ENCODE results near the gene PLCD1. TPM values are rescaled to one million over a fixed set of nuclear protein-coding genes. Genes with fewer than 3 reads are reported as not detected.

Gene PLCD1
- total RNA-seq, 2 experiments from 2014 or later: 7.7 to 10.4 TPM

DNA sequence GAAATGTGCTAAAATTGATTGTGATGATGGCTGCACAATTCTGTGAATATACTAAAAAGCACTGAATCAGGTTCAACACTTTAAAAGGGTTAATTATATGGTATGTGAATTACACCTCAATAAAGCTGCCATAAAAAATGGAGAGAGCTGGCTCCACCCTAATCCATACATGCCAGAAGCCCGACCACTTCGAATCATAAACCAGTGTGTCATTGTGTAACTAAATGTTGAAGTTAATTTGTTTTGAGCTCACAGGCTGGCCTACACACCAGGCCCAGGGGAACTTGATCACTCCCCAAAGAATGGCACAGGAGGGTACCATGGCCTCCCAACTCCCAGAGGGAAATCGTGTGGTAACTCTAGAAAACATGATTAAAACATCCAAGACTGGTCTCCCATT lies 14.0 kb downstream of the PLCD1 start:
- CTCF ChIA-PET (ENCODE audit: unreplicated experiment): interaction anchor here (0.6 kb wide), 1 partner anchor 21 kb away, joined by 4 read pairs; no protein-coding TSS in a partner anchor
- no peaks in the 10 kb centered on the region for H3K4me1 ChIP-seq (ENCODE audit: insufficient read depth, low read length, poor library complexity, severe bottlenecking)
- POLR2A ChIA-PET: no interaction called here
- H3K36me3 ChIP-seq (ENCODE audit: insufficient read depth, low read length): no peaks in the 10 kb centered on the region
- no peak overlapping the region for H3K27ac ChIP-seq (ENCODE audit: low read depth, low read length, poor library complexity, severe bottlenecking)
- DNase-seq (ENCODE audit: low spot score): no peak
- no peaks in the 10 kb centered on the region for H4K20me1 ChIP-seq (ENCODE audit: insufficient read depth, low read length)
- H3K9me3 ChIP-seq (ENCODE audit: low read length): no peaks in the 10 kb centered on the region
- no peaks in the 10 kb centered on the region for H3K79me2 ChIP-seq (ENCODE audit: insufficient read depth, low read depth, low read length)
- H2AFZ ChIP-seq (ENCODE audit: low read length): no peak overlapping the region
- TF ChIP-seq, protein P1, sequence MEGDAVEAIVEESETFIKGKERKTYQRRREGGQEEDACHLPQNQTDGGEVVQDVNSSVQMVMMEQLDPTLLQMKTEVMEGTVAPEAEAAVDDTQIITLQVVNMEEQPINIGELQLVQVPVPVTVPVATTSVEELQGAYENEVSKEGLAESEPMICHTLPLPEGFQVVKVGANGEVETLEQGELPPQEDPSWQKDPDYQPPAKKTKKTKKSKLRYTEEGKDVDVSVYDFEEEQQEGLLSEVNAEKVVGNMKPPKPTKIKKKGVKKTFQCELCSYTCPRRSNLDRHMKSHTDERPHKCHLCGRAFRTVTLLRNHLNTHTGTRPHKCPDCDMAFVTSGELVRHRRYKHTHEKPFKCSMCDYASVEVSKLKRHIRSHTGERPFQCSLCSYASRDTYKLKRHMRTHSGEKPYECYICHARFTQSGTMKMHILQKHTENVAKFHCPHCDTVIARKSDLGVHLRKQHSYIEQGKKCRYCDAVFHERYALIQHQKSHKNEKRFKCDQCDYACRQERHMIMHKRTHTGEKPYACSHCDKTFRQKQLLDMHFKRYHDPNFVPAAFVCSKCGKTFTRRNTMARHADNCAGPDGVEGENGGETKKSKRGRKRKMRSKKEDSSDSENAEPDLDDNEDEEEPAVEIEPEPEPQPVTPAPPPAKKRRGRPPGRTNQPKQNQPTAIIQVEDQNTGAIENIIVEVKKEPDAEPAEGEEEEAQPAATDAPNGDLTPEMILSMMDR (conservative IDR thresholded peaks at IDR 0.05; ENCODE audit: low read length): no peak
- TF ChIP-seq EZH2phosphoT487 (IDR thresholded peaks at IDR 0.05; ENCODE audit: borderline replicate concordance, low read depth, low read length): no peak
- no TSS peak for BruUV-seq (replicated peaks)
- no peak overlapping the region for H3K4me3 ChIP-seq (ENCODE audit: low read depth, low read length, poor library complexity, severe bottlenecking)
- intact Hi-C loops (cut with micrococcal nuclease; ENCODE audit: unreplicated experiment): no loop called here
- no peaks in the 10 kb centered on the region for H3K9me2 ChIP-seq (ENCODE audit: insufficient read depth, low read length)
- no peak overlapping the region for H3K4me2 ChIP-seq (ENCODE audit: low read length)

DNA sequence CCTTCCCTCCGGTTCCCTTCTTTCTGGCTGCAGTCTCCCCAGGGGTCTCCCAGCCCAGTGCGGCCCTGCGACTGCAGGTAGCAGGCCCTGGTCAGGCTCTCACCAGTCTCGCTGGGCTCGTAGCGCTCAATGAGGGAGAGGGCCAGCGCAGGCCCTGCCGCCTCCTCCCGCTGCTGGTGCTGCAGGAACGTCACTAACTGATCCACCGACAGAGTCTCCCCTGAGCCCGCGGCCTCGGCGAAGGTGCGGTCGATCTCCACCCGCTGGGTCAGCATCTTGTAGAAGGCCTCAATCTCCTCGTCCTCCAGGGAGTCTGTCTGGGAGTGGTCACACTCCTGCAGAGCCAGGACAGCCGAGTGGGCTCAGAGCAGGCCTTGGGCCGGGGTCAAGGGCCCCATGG lies 18.3 kb downstream of the PLCD1 start:
- intact Hi-C loops (cut with micrococcal nuclease; ENCODE audit: unreplicated experiment): no loop called here
- ChIA-PET CTCF (ENCODE audit: unreplicated experiment) (no interaction called here), POLR2A (no interaction called here)
- Histone ChIP-seq H3K9me2 (ENCODE audit: insufficient read depth, low read length) (no peaks in the 10 kb centered on the region), H3K79me2 (ENCODE audit: insufficient read depth, low read depth, low read length) (no peaks in the 10 kb centered on the region), H3K36me3 (ENCODE audit: insufficient read depth, low read length) (no peaks in the 10 kb centered on the region), H3K4me3 (ENCODE audit: low read depth, low read length, poor library complexity, severe bottlenecking) (no peak overlapping the region), H3K4me2 (ENCODE audit: low read length) (no peak overlapping the region), H4K20me1 (ENCODE audit: insufficient read depth, low read length) (no peaks in the 10 kb centered on the region), H2AFZ (ENCODE audit: low read length) (no peak overlapping the region), H3K4me1 (ENCODE audit: insufficient read depth, low read length, poor library complexity, severe bottlenecking) (no peaks in the 10 kb centered on the region), H3K9me3 (ENCODE audit: low read length) (no peaks in the 10 kb centered on the region), H3K27ac (ENCODE audit: low read depth, low read length, poor library complexity, severe bottlenecking) (no peak overlapping the region)
- DNase-seq (ENCODE audit: low spot score): no peak
- no TSS peak for BruUV-seq (replicated peaks)
- TF ChIP-seq, protein P1 (conservative IDR thresholded peaks at IDR 0.05; ENCODE audit: low read length): no peak

DNA sequence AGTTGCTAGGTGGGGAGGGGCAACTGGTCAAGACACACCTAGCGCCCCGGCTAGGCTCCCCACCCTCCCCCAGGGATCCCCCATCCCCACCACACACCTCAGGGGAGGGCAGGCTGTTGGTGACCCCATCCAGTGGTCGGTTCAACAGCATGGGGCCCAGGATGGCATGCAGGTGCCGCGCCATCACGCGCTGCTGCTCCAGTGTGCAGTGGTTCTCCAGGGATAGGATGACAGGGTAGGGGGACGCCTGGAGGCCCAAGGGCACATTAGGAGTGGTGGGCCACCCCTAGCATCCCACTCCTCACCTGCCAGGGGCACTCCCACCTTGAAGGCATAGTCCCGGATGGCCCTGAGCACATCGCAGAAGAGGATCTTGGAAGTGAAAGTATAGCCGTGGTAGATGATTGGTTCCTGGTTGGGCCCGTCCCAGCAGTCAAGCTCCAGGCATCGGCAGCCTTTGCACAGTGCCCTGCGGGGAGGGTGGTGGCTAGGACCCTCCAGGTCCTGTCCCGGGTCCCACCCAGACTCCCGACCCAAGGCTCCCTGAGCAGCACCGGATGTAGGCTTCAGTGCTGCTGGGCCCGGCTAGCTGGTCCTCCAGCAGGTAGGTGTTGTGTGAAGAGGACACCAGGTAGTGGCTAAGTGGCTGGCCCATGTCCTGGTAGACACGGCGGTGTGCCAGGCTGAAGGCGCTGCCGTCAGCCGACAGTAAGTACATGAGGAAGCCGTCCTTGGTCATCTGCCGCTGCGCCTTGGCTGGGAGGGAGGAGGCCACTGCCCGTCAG lies 19.4 kb downstream of the PLCD1 start:
- intact Hi-C loops (cut with micrococcal nuclease; ENCODE audit: unreplicated experiment): no loop called here
- H3K79me2 ChIP-seq (ENCODE audit: insufficient read depth, low read depth, low read length): no peaks in the 10 kb centered on the region
- H3K36me3 ChIP-seq (ENCODE audit: insufficient read depth, low read length): no peaks in the 10 kb centered on the region
- BruUV-seq (replicated peaks): no TSS peak
- no peaks in the 10 kb centered on the region for H3K9me2 ChIP-seq (ENCODE audit: insufficient read depth, low read length)
- TF ChIP-seq, protein P1 (conservative IDR thresholded peaks at IDR 0.05; ENCODE audit: low read length): no peak
- TF ChIP-seq EZH2phosphoT487 (IDR thresholded peaks at IDR 0.05; ENCODE audit: borderline replicate concordance, low read depth, low read length): no peak
- H4K20me1 ChIP-seq (ENCODE audit: insufficient read depth, low read length): no peaks in the 10 kb centered on the region
- no peak overlapping the region for H3K27ac ChIP-seq (ENCODE audit: low read depth, low read length, poor library complexity, severe bottlenecking)
- ChIA-PET POLR2A (no interaction called here), CTCF (ENCODE audit: unreplicated experiment) (no interaction called here)
- no peak overlapping the region for H3K4me3 ChIP-seq (ENCODE audit: low read depth, low read length, poor library complexity, severe bottlenecking)
- no peak for DNase-seq (ENCODE audit: low spot score)
- no peak overlapping the region for H3K4me2 ChIP-seq (ENCODE audit: low read length)
- H2AFZ ChIP-seq (ENCODE audit: low read length): no peak overlapping the region
- no peaks in the 10 kb centered on the region for H3K9me3 ChIP-seq (ENCODE audit: low read length)
- H3K4me1 ChIP-seq (ENCODE audit: insufficient read depth, low read length, poor library complexity, severe bottlenecking): no peaks in the 10 kb centered on the region

All from OCI-LY7 (cell line).